Upper lobe of left lung (tissue), 6 donors: ENCODE measurements around the gene BRINP2. TPM values are rescaled to one million over a fixed set of nuclear protein-coding genes. Genes with fewer than 3 reads are reported as not detected.

ENCODE experiments used
- ATAC-seq, 2 donors: fragments of 200-7000 bp; cut with Tn5 transposase; one replicate each; pipeline ENCODE4 v1.9.1; 2022; ENCODE audit warnings: mild to moderate bottlenecking in 2 of 2, moderate library complexity in 2 of 2; ENCODE audit not compliant: low FRiP score in 2 of 2
- DNase-seq, 2 donors: peaks; one replicate each; pipeline ENCODE4 v3.0.0-alpha.2; 2019 to 2020
- H3K27ac ChIP-seq, 4 donors: fragments of 200-600 bp; sonication (generic); one replicate each; pipeline ENCODE4 v1.5.1; 2016 to 2019
- H3K27me3 ChIP-seq, 4 donors: fragments of 200-600 bp; sonication (generic); one replicate each; pipeline ENCODE4 v1.5.1; 2017 to 2019
- H3K36me3 ChIP-seq, 4 donors: fragments of 200-600 bp; sonication (generic); one replicate each; pipeline ENCODE4 v1.5.1; 2016 to 2019
- H3K4me1 ChIP-seq, 4 donors: fragments of 200-600 bp; sonication (generic); one replicate each; pipeline ENCODE4 v1.5.1; 2018 to 2019
- H3K4me3 ChIP-seq, 4 donors: fragments of 200-600 bp; sonication (generic); one replicate each; pipeline ENCODE4 v1.5.1; 2017 to 2019; ENCODE audit warnings: mild to moderate bottlenecking in 2 of 4, moderate library complexity in 1 of 4
- H3K9me3 ChIP-seq, 4 donors: fragments of 200-600 bp; sonication (generic); one replicate each; pipeline ENCODE4 v1.5.1; 2018 to 2019
- CTCF ChIP-seq, 6 experiments: fragments of 450-650 bp in 4 of 6; fragments of 200-600 bp in 2 of 6; sonication (generic) in 2 of 6; IDR thresholded peaks; one replicate each; pipeline ENCODE4 v1.5.1; 2016 to 2019; ENCODE audit warnings: antibody characterized with exemption in 6 of 6
- EP300 ChIP-seq, 4 donors: sonication (generic); formaldehyde crosslinking; IDR thresholded peaks; one replicate each; pipeline ENCODE4 v1.5.1; 2017; ENCODE audit warnings: antibody characterized with exemption in 4 of 4, control low read depth in 2 of 4
- POLR2A ChIP-seq, 4 donors: fragments of 450-650 bp; IDR thresholded peaks; one replicate each; pipeline ENCODE4 v1.5.1; 2016 to 2017; ENCODE audit warnings: antibody characterized with exemption in 4 of 4, mild to moderate bottlenecking in 2 of 4
- POLR2AphosphoS5 ChIP-seq, 2 donors: sonication (generic); formaldehyde crosslinking; IDR thresholded peaks; one replicate each; pipeline ENCODE4 v1.5.1; 2017; ENCODE audit warnings: antibody characterized with exemption in 2 of 2
- WGBS, 2 donors: methylation state at CpG; one replicate each; pipeline ENCODE4 v1.1.5; 2017 to 2018; 5-methylcytosine and 5-hydroxymethylcytosine counted together
- total RNA-seq, 6 donors: library from RNA; depleted of rRNA in 4 of 6; stranded (reverse); fragments of >200 nt in 4 of 6; gene quantifications; one replicate each; pipeline versions ENCODE4 v1.1.0 to v1.2.1, GENCODE V29; 2016 to 2021
- donor health status: DM: no; HTN: no; CAD: no; lungs with moderate emphysema.
- donor health status: DM: no; HTN: yes; CAD: no; lungs with severe emphysema.

Gene BRINP2
- total RNA-seq, 6 donors from 2014 or later, result 0.06 to 0.07 TPM; not detected in 4

- ATAC-seq (no peak), DNase-seq (no peak)
- no peak overlapping the region for H3K4me3 ChIP-seq
- H3K27ac ChIP-seq, result no peak overlapping the region
- no peaks in the 10 kb centered on the region for H3K9me3 ChIP-seq
- WGBS, 2 donors, result 48 to 52% methylated on average over 4 of the region's 4 CpGs
- TF ChIP-seq EP300 (IDR thresholded peaks at IDR 0.05), result no peak
- TF ChIP-seq CTCF (IDR thresholded peaks at IDR 0.05), result no peak
- TF ChIP-seq POLR2AphosphoS5 (IDR thresholded peaks at IDR 0.05), result no peak
- no peaks in the 10 kb centered on the region for H3K27me3 ChIP-seq
- no peaks in the 10 kb centered on the region for H3K36me3 ChIP-seq
- no peaks in the 10 kb centered on the region for H3K4me1 ChIP-seq
These were observed 35.5 kb upstream of the BRINP2 start for GRCh38 chr1:177135250-177135649.

- TF ChIP-seq EP300 (IDR thresholded peaks at IDR 0.05), result no peak
- TF ChIP-seq POLR2A (IDR thresholded peaks at IDR 0.05), result no peak
- no peak for TF ChIP-seq POLR2AphosphoS5 (IDR thresholded peaks at IDR 0.05)
- no peak for TF ChIP-seq CTCF (IDR thresholded peaks at IDR 0.05)
- Histone ChIP-seq H3K4me1 (no peaks in the 10 kb centered on the region), H3K36me3 (no peaks in the 10 kb centered on the region), H3K9me3 (no peaks in the 10 kb centered on the region), H3K27me3 (no peaks in the 10 kb centered on the region), H3K4me3 (no peak overlapping the region), H3K27ac (no peak overlapping the region)
- DNase-seq (no peak), ATAC-seq (no peak)
- 48 to 60% methylated on average over 1 of the region's 1 CpG for WGBS, 2 donors
These were observed 32.9 kb upstream of the BRINP2 start for GRCh38 chr1:177137814-177138213.

- H3K4me1 ChIP-seq, result no peaks in the 10 kb centered on the region
- TF ChIP-seq CTCF (IDR thresholded peaks at IDR 0.05) (no peak), POLR2A (IDR thresholded peaks at IDR 0.05) (no peak), POLR2AphosphoS5 (IDR thresholded peaks at IDR 0.05) (no peak), EP300 (IDR thresholded peaks at IDR 0.05) (no peak)
- 80 to 85% methylated on average over 4 of the region's 4 CpGs for WGBS, 2 donors
- no peak for DNase-seq
- no peak overlapping the region for H3K27ac ChIP-seq
- H3K4me3 ChIP-seq, result no peak overlapping the region
- ATAC-seq, result no peak
- no peaks in the 10 kb centered on the region for H3K27me3 ChIP-seq
- H3K9me3 ChIP-seq, result no peaks in the 10 kb centered on the region
- H3K36me3 ChIP-seq, result no peaks in the 10 kb centered on the region
These were observed 32.4 kb upstream of the BRINP2 start for GRCh38 chr1:177138347-177138746.

GRCh38 chr1:177142010-177142409 is 28.7 kb upstream of the BRINP2 start:
- Histone ChIP-seq H3K36me3 (no peaks in the 10 kb centered on the region), H3K4me3 (no peak overlapping the region), H3K9me3 (no peaks in the 10 kb centered on the region), H3K4me1 (no peaks in the 10 kb centered on the region), H3K27ac (no peak overlapping the region), H3K27me3 (no peaks in the 10 kb centered on the region)
- 40 to 54% methylated on average over 1 of the region's 1 CpG for WGBS, 2 donors
- no peak for TF ChIP-seq CTCF (IDR thresholded peaks at IDR 0.05)
- TF ChIP-seq POLR2AphosphoS5 (IDR thresholded peaks at IDR 0.05), result no peak
- no peak for TF ChIP-seq POLR2A (IDR thresholded peaks at IDR 0.05)
- TF ChIP-seq EP300 (IDR thresholded peaks at IDR 0.05), result no peak
- DNase-seq (no peak), ATAC-seq (no peak)

- WGBS, 2 donors, result 66 to 82% methylated on average over 4 of the region's 4 CpGs
- Histone ChIP-seq H3K36me3 (no peaks in the 10 kb centered on the region), H3K4me1 (no peaks in the 10 kb centered on the region), H3K27ac (no peak overlapping the region), H3K4me3 (no peak overlapping the region), H3K27me3 (no peaks in the 10 kb centered on the region), H3K9me3 (no peaks in the 10 kb centered on the region)
- DNase-seq (no peak), ATAC-seq (no peak)
- TF ChIP-seq POLR2AphosphoS5 (IDR thresholded peaks at IDR 0.05), result no peak
- TF ChIP-seq POLR2A (IDR thresholded peaks at IDR 0.05), result no peak
- no peak for TF ChIP-seq CTCF (IDR thresholded peaks at IDR 0.05)
- no peak for TF ChIP-seq EP300 (IDR thresholded peaks at IDR 0.05)
These were observed 27.9 kb upstream of the BRINP2 start for GRCh38 chr1:177142791-177143271.
